Activated naive CD4-positive, alpha-beta T cell treated with anti-CD3 and anti-CD28 coated beads for 36 hours (primary cell): ENCODE measurements around the gene CALHM4. TPM values are rescaled to one million over a fixed set of nuclear protein-coding genes. Genes with fewer than 3 reads are reported as not detected.
"Not testable (repeated sequence)": the region's sequence is repeated elsewhere in the genome, so short reads cannot be mapped to it uniquely, and the experiment has no call there.

Source experiments
- CTCF ChIA-PET: fragments of 350-600 bp; sonication (Branson Sonifier 250); formaldehyde crosslinking; loops from one replicate; lab custom pipeline; 2021; ENCODE audit warnings: antibody characterized with exemption; lab: Charles Lee
- DNase-seq: peaks from one replicate; pipeline ENCODE4 v3.0.0-alpha.2; 2020
- H3K27ac Mint-ChIP-seq: one replicate; pipeline ENCODE4 v1.8.0; 2021; ENCODE audit warnings: mild to moderate bottlenecking, mixed read lengths
- H3K27me3 Mint-ChIP-seq: one replicate; pipeline ENCODE4 v1.8.0; 2021; ENCODE audit warnings: low read depth, mixed read lengths
- H3K36me3 Mint-ChIP-seq: one replicate; pipeline ENCODE4 v1.8.0; 2021; ENCODE audit warnings: low read depth, mixed read lengths
- H3K4me1 Mint-ChIP-seq: one replicate; pipeline ENCODE4 v1.8.0; 2021; ENCODE audit warnings: low read depth, mixed read lengths
- H3K4me3 Mint-ChIP-seq: one replicate; pipeline ENCODE4 v1.8.0; 2021; ENCODE audit warnings: mild to moderate bottlenecking, moderate library complexity, mixed read lengths
- H3K9me3 Mint-ChIP-seq: one replicate; pipeline ENCODE4 v1.8.0; 2021; ENCODE audit warnings: mixed read lengths
- intact Hi-C: fragments of 100-400 bp; cut with micrococcal nuclease; formaldehyde crosslinking; loops from one replicate; pipeline ENCODE4 v1.15.1; 2023
- total RNA-seq, 2 experiments: library from RNA; stranded (reverse); gene quantifications; one replicate each; pipeline ENCODE4 v1.2.3, GENCODE V29; 2021

Gene CALHM4
- total RNA-seq, 2 experiments from 2014 or later, result not detected

DNA sequence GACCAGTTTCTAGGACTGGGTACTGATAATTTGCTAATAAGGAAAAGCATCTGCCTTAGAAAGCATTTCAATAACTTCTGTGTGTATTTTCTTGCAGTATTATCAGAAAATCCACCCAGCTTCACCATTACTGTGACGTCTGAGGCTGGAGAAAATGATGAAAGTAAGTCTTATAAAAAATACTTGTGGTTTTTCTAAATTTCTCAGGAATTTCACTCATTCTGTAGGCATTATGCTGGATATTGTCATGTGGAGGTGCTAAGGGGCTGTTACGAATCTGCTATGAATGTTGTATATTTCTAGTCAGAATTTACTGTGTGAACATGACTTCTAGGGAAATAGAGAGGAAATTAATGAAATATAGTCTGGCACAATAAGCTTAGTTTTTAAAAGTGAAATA is 26.6 kb downstream of the CALHM4 start:
- CTCF ChIA-PET, result interaction anchor here (1.5 kb wide), 1 partner anchor 9 kb away, joined by 3 read pairs; the partner anchor contains the start of gene RWDD1

GRCh38 chr6:116586276-116586675 is 32.7 kb downstream of the CALHM4 start:
- Mint-ChIP-seq H3K27ac (no peak overlapping the region), H3K36me3 (peaks cover 28% of the 10 kb centered on the region), H3K27me3 (no peaks in the 10 kb centered on the region), H3K4me1 (no peaks in the 10 kb centered on the region), H3K9me3 (no peaks in the 10 kb centered on the region), H3K4me3 (no peak overlapping the region)
- DNase-seq, result no peak
- CTCF ChIA-PET, result no interaction called here
- intact Hi-C loops, result no loop called here

More for the DNA sequence above, 26.6 kb downstream of the CALHM4 start:
- H3K9me3 Mint-ChIP-seq, result no peaks in the 10 kb centered on the region
- no peaks in the 10 kb centered on the region for H3K27me3 Mint-ChIP-seq
- H3K4me3 Mint-ChIP-seq, result no peak overlapping the region
- intact Hi-C loops, result no loop called here
- H3K27ac Mint-ChIP-seq, result no peak overlapping the region
- no peak for DNase-seq
- H3K4me1 Mint-ChIP-seq, result peaks cover 24% of the 10 kb centered on the region
- H3K36me3 Mint-ChIP-seq, result peaks cover 34% of the 10 kb centered on the region

DNA sequence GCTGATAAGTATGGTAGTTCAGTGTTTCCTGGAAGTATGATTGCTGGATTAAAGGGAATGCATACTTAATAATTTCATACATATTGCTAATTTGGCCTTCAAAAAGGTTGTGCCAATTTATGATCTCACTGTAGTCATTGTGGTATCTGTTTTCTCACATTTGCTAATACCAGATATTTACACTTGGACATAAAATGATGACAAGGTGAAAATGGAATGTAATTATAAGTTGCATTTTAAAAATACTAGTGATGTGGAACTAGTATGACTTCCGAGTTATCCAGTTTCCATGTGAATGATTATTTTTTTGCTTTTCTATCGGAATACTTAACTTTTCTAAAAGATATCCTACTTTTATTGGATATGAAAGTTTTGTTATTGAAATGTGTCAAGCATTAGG is 33.2 kb downstream of the CALHM4 start:
- CTCF ChIA-PET, result no interaction called here
- no peak for DNase-seq
- H3K27ac Mint-ChIP-seq, result no peak overlapping the region
- no peaks in the 10 kb centered on the region for H3K9me3 Mint-ChIP-seq
- no peaks in the 10 kb centered on the region for H3K4me1 Mint-ChIP-seq
- no peaks in the 10 kb centered on the region for H3K27me3 Mint-ChIP-seq
- peaks cover 26% of the 10 kb centered on the region for H3K36me3 Mint-ChIP-seq
- intact Hi-C loops, result no loop called here
- no peak overlapping the region for H3K4me3 Mint-ChIP-seq

GRCh38 chr6:116595247-116595646 is 41.7 kb downstream of the CALHM4 start:
- CTCF ChIA-PET, result no interaction called here
- no peaks in the 10 kb centered on the region for H3K4me1 Mint-ChIP-seq
- H3K36me3 Mint-ChIP-seq, result peaks cover 40% of the 10 kb centered on the region
- H3K27me3 Mint-ChIP-seq, result no peaks in the 10 kb centered on the region
- intact Hi-C loops, result no loop called here
- H3K27ac Mint-ChIP-seq, result no peak overlapping the region
- no peak overlapping the region for H3K4me3 Mint-ChIP-seq
- no peak for DNase-seq
- H3K9me3 Mint-ChIP-seq, result no peaks in the 10 kb centered on the region

DNA sequence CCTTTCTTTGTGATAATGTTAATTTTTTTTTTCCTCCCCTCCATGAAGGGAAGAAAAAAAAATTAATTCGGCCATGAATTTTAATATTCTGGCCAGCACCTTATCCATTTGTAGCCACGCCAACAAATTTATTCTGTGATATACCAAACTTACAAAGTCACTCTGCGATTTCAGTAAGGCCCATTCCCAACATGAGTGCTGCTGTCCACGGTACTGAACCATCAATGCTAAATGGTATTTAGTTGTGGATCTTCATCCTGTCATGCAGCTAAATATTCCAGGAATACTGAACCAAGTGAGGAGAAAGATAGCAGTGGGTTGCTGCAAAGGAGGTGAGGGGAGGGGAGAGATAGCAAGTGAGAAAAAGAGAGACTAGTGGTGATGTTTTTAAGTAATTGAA is 43.3 kb downstream of the CALHM4 start:
- H3K27me3 Mint-ChIP-seq, result no peaks in the 10 kb centered on the region
- CTCF ChIA-PET, result no interaction called here
- no peaks in the 10 kb centered on the region for H3K4me1 Mint-ChIP-seq
- H3K4me3 Mint-ChIP-seq, result no peak overlapping the region
- DNase-seq, result no peak
- no peaks in the 10 kb centered on the region for H3K9me3 Mint-ChIP-seq
- H3K36me3 Mint-ChIP-seq, result peaks cover 48% of the 10 kb centered on the region
- no peak overlapping the region for H3K27ac Mint-ChIP-seq
- intact Hi-C loops, result no loop called here

DNA sequence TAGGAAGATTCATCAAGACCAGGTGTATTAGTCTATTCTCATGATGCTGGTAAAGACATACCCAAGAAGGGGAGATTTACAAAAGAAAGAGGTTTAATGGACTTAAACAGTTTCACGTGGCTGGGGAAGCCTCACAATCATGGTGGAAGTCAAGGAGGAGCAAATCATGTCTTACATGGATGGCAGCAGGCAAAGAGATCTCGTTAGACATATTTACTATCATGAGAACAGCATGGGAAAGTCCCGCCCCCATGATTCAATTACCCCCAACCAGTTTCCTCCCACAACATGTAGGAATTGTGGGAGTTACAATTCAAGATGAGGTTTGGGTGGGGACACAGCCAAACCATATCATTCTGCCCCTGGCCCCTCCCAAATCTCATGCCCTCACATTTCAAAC is 50.4 kb downstream of the CALHM4 start:
- DNase-seq, H3K4me1 Mint-ChIP-seq, H3K4me3 Mint-ChIP-seq, H3K27me3 Mint-ChIP-seq, intact Hi-C loops, CTCF ChIA-PET, H3K27ac Mint-ChIP-seq: not testable (repeated sequence)
- peaks cover 38% of the 10 kb centered on the region for H3K36me3 Mint-ChIP-seq
- H3K9me3 Mint-ChIP-seq, result peaks cover 16% of the 10 kb centered on the region

DNA sequence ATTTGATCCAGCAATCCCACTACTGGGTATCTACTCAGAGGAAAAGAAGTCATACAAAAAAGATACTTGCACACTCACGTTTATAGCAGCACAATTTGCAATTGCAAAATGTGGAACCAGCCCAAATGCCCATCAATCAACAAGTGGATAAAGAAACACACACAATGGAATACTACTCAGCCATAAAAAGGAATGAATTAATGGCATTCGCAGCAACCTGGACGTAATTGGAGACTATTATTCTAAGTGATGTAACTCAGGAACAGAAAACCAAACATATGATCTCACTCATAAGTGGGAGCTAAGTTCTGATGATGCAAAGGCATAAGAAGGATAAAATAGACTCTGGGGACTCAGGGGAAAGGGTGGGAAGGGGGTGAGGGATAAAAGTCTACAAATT is 51.3 kb downstream of the CALHM4 start:
- DNase-seq, H3K27me3 Mint-ChIP-seq, H3K4me1 Mint-ChIP-seq, intact Hi-C loops, H3K27ac Mint-ChIP-seq, CTCF ChIA-PET, H3K4me3 Mint-ChIP-seq: not testable (repeated sequence)
- peaks cover 38% of the 10 kb centered on the region for H3K36me3 Mint-ChIP-seq
- H3K9me3 Mint-ChIP-seq, result peaks cover 16% of the 10 kb centered on the region

DNA sequence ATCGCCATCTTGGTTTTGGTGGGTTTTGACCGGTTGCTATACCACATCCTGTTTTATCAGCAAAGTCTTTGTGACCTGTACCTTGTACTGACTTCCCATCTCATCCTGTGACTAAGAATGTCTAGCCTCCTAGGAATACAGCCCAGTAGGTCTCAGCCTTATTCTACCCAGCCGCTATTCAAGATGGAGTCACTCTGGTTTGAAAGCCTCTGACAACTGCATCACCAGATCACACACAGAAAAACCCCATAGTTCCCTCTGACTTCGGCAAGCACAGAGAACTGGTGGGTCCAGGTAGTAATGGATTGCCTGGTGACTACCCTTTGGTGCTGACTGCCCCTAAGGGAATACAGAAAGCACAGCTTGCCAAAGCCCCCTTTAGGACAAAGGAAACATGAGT is 52.4 kb downstream of the CALHM4 start:
- no peak overlapping the region for H3K4me3 Mint-ChIP-seq
- no peaks in the 10 kb centered on the region for H3K4me1 Mint-ChIP-seq
- DNase-seq, result no peak
- CTCF ChIA-PET, result no interaction called here
- peaks cover 16% of the 10 kb centered on the region for H3K9me3 Mint-ChIP-seq
- no peaks in the 10 kb centered on the region for H3K27me3 Mint-ChIP-seq
- no peak overlapping the region for H3K27ac Mint-ChIP-seq
- peaks cover 34% of the 10 kb centered on the region for H3K36me3 Mint-ChIP-seq
- intact Hi-C loops, result no loop called here

Other genes with a start within 250 kb of the CALHM4 start
- 1 to 10 TPM; 2.1 to 3.2 TPM for gene DSE, start 182.8 kb upstream of the CALHM4 start, total RNA-seq
- gene CALHM6, start 92.4 kb upstream of the CALHM4 start, total RNA-seq, result 1 to 10 TPM; 3.1 to 3.4 TPM
- not detected for gene CALHM5, start 42.1 kb upstream of the CALHM4 start, total RNA-seq
- not detected for gene TRAPPC3L, start 8.1 kb upstream of the CALHM4 start, total RNA-seq
- 10 to 100 TPM; 47.8 to 50.3 TPM for gene RWDD1, start 17.8 kb downstream of the CALHM4 start, total RNA-seq
- gene RSPH4A, start 62.7 kb downstream of the CALHM4 start, total RNA-seq, result not detected
- 10 to 100 TPM; 27.2 to 30.7 TPM for gene ZUP1, start 115.0 kb downstream of the CALHM4 start, total RNA-seq
- 1 to 10 TPM; 8.4 to 8.9 TPM for gene KPNA5, start 127.5 kb downstream of the CALHM4 start, total RNA-seq
- gene FAM162B, start 212.0 kb downstream of the CALHM4 start, total RNA-seq, result not detected